OCI-LY7 (cell line): Measurements from ENCODE around the gene CEBPB.

Experiments
- EZH2phosphoT487 ChIP-seq: fragments of 200-600 bp; sonication (generic); IDR thresholded peaks from 2 replicates; pipeline ENCODE4 v1.6.1; 2018; ENCODE audit warnings: low read depth, borderline replicate concordance, mild to moderate bottlenecking, mixed run types, antibody characterized with exemption, low read length, moderate library complexity, mixed read lengths
- TF ChIP-seq, protein P1 (sequence below): fragments of 200-600 bp; sonication (generic); conservative IDR thresholded peaks from 2 replicates; pipeline ENCODE4 v1.5.1; 2014; ENCODE audit warnings: mild to moderate bottlenecking, antibody characterized with exemption, low read length, moderate library complexity, mixed read lengths

DNA sequence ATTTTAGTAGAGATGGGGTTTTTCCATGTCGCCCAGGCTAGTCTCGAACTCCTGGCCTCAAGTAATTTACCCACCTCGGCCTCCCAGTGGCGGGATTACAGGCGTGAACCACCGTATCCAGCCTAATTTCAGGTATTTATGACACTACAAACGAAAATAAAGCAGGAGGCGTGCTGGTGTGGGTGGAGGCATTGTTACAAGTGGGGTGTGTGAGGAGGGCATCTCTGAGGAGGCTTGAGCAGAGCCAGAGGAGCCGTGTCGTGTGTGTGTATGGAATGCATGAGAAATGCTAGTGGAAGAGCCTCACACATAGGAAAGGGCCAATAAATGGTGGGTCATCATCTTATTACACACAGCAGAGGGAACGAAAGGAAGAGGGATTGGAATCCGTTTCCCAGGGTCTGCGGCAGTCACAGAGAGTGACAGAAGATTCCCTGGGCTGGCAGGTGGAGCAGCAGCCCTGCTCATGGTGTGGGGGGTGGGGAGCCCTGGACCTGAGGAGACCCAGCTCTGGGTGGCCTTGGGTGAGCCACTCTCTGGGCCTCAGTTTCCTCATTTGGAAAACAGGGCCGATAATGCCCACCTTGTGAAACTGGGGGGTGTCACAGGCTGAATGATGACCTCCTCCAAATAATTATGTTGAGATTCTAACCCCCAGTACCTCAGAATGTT, 19.9 kb upstream of the CEBPB start:
- no peak for TF ChIP-seq EZH2phosphoT487
- TF ChIP-seq, protein P1, sequence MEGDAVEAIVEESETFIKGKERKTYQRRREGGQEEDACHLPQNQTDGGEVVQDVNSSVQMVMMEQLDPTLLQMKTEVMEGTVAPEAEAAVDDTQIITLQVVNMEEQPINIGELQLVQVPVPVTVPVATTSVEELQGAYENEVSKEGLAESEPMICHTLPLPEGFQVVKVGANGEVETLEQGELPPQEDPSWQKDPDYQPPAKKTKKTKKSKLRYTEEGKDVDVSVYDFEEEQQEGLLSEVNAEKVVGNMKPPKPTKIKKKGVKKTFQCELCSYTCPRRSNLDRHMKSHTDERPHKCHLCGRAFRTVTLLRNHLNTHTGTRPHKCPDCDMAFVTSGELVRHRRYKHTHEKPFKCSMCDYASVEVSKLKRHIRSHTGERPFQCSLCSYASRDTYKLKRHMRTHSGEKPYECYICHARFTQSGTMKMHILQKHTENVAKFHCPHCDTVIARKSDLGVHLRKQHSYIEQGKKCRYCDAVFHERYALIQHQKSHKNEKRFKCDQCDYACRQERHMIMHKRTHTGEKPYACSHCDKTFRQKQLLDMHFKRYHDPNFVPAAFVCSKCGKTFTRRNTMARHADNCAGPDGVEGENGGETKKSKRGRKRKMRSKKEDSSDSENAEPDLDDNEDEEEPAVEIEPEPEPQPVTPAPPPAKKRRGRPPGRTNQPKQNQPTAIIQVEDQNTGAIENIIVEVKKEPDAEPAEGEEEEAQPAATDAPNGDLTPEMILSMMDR, result no peak
